SK-N-SH (cell line): ENCODE measurements around the gene CHST15. TPM values are rescaled to one million over a fixed set of nuclear protein-coding genes. Genes with fewer than 3 reads are reported as not detected.

Experiments
- CTCF ChIA-PET: fragments of 300-600, 350-600 bp; formaldehyde crosslinking; extraction: SDS; loops from one replicate; lab custom pipeline; 2021; lab: Yijun Ruan, JAX
- POLR2A ChIA-PET: fragments of 350-600 bp; sonication (Branson Sonifier 250); formaldehyde crosslinking; extraction: SDS; loops from one replicate; lab custom pipeline; 2020; ENCODE audit warnings: antibody characterized with exemption, inconsistent platforms; lab: Yijun Ruan, JAX
- DNase-seq: peaks from one replicate; pipeline ENCODE4 v3.0.0; 2012
- H2AFZ ChIP-seq: fragments of 200-600 bp; sonication (generic); 2 replicates; pipeline ENCODE4 v1.8.1; 2016; ENCODE audit warnings: antibody characterized with exemption, mild to moderate bottlenecking, low read depth
- H3F3A ChIP-seq: fragments of 200-600 bp; sonication (generic); replicated peaks from 2 replicates; pipeline ENCODE3; 2016; ENCODE audit warnings: antibody characterized with exemption, mild to moderate bottlenecking; ENCODE audit not compliant: insufficient read depth
- H3K27ac ChIP-seq, 2 experiments: fragments of 200-500 bp in 1 of 2; fragments of 200-600 bp in 1 of 2; sonication (Bioruptor generic) in 1 of 2; sonication (generic), shearing (Covaris generic) in 1 of 2; 2 replicates each; pipeline versions ENCODE4 v1.5.1 to v1.6.1; 2014 to 2016; ENCODE audit warnings: low read depth in 2 of 2, inconsistent platforms in 1 of 2, low read length in 1 of 2, mild to moderate bottlenecking in 1 of 2, mixed read lengths in 1 of 2
- H3K27me3 ChIP-seq: fragments of 200-600 bp; sonication (generic), shearing (Covaris generic); 2 replicates; pipeline ENCODE4 v1.6.1; 2016; ENCODE audit warnings: mixed run types; ENCODE audit not compliant: insufficient read depth
- H3K36me3 ChIP-seq, 2 experiments: fragments of 200-500 bp in 1 of 2; fragments of 200-600 bp in 1 of 2; sonication (Bioruptor generic) in 1 of 2; sonication (generic) in 1 of 2; replicated peaks in 1 of 2; 2 replicates each; pipeline versions ENCODE3 to v1.5.1; 2014 to 2016; ENCODE audit warnings: low read length in 1 of 2, mild to moderate bottlenecking in 1 of 2; ENCODE audit not compliant: insufficient read depth in 2 of 2, control insufficient read depth in 1 of 2
- H3K4me1 ChIP-seq, 2 experiments: fragments of 200-500 bp in 1 of 2; fragments of 200-600 bp in 1 of 2; sonication (Bioruptor generic) in 1 of 2; sonication (generic), shearing (Covaris generic) in 1 of 2; 2 replicates each; pipeline versions ENCODE4 v1.5.1 to v1.6.1; 2014 to 2016; ENCODE audit warnings: low read depth in 1 of 2, low read length in 1 of 2, mixed run types in 1 of 2; ENCODE audit not compliant: insufficient read depth in 2 of 2, control insufficient read depth in 1 of 2
- H3K4me2 ChIP-seq: fragments of 200-600 bp; sonication (generic), shearing (Covaris generic); 2 replicates; pipeline ENCODE4 v1.6.1; 2017; ENCODE audit warnings: mixed run types
- H3K4me3 ChIP-seq, 2 experiments: fragments of 200-500 bp in 1 of 2; fragments of 200-600 bp in 1 of 2; sonication (Bioruptor generic) in 1 of 2; sonication (generic), shearing (Covaris generic) in 1 of 2; 2 replicates each; pipeline versions ENCODE4 v1.5.1 to v1.8.1; 2014 to 2016; ENCODE audit warnings: low read depth in 2 of 2, inconsistent platforms in 1 of 2, low read length in 1 of 2, mild to moderate bottlenecking in 1 of 2, mixed read lengths in 1 of 2, moderate library complexity in 1 of 2
- H3K79me2 ChIP-seq: fragments of 200-600 bp; sonication (generic); 2 replicates; pipeline ENCODE4 v1.8.1; 2017; ENCODE audit warnings: mild to moderate bottlenecking; ENCODE audit not compliant: insufficient read depth
- H3K9ac ChIP-seq: fragments of 200-600 bp; sonication (generic); 2 replicates; pipeline ENCODE4 v1.6.1; 2017; ENCODE audit warnings: mixed run types
- H3K9me2 ChIP-seq: fragments of 200-600 bp; sonication (generic); 2 replicates; pipeline ENCODE4 v1.6.1; 2017; ENCODE audit warnings: mixed run types
- H3K9me3 ChIP-seq: fragments of 200-600 bp; sonication (generic); 2 replicates; pipeline ENCODE4 v1.6.1; 2017; ENCODE audit warnings: mixed run types, mild to moderate bottlenecking, moderate library complexity
- H4K20me1 ChIP-seq: fragments of 200-600 bp; sonication (generic); 2 replicates; pipeline ENCODE4 v1.6.1; 2017; ENCODE audit warnings: mild to moderate bottlenecking, mixed run types; ENCODE audit not compliant: insufficient read depth
- ELF1 ChIP-seq: IDR thresholded peaks from 2 replicates; pipeline ENCODE4 v1.4.0; 2012
- EP300 ChIP-seq, 2 experiments: IDR thresholded peaks; 2 replicates each; pipeline versions ENCODE4 v1.4.0 to v1.6.1; 2012; ENCODE audit warnings: borderline replicate concordance in 1 of 2, low read depth in 1 of 2, low read length in 1 of 2
- FOXM1 ChIP-seq: IDR thresholded peaks from 2 replicates; pipeline ENCODE4 v1.4.0; 2012; ENCODE audit warnings: low read depth, mild to moderate bottlenecking
- GABPA ChIP-seq: IDR thresholded peaks from 2 replicates; pipeline ENCODE4 v1.4.0; 2012; ENCODE audit warnings: low read depth, mild to moderate bottlenecking
- GATA2 ChIP-seq: sonication (generic); formaldehyde crosslinking; IDR thresholded peaks from 2 replicates; pipeline ENCODE4 v1.5.0; 2020; ENCODE audit warnings: mild to moderate bottlenecking, missing genetic modification reagents
- MEF2A ChIP-seq: IDR thresholded peaks from 2 replicates; pipeline ENCODE4 v1.4.0; 2012; ENCODE audit warnings: low read depth, borderline replicate concordance
- NRF1 ChIP-seq: IDR thresholded peaks from 2 replicates; pipeline ENCODE4 v1.6.1; 2012; ENCODE audit warnings: low read depth, mild to moderate bottlenecking, low read length
- RAD21 ChIP-seq: IDR thresholded peaks from 2 replicates; pipeline ENCODE4 v1.6.1; 2012; ENCODE audit warnings: mild to moderate bottlenecking, low read length
- RFX5 ChIP-seq: IDR thresholded peaks from 2 replicates; pipeline ENCODE4 v1.6.1; 2012; ENCODE audit warnings: mild to moderate bottlenecking, improper control_type of control experiment, low read length
- SIN3A ChIP-seq: IDR thresholded peaks from 2 replicates; pipeline ENCODE4 v1.6.1; 2012; ENCODE audit warnings: low read depth, mild to moderate bottlenecking, low read length, moderate library complexity, borderline replicate concordance
- SMC3 ChIP-seq: IDR thresholded peaks from 2 replicates; pipeline ENCODE4 v1.6.1; 2012; ENCODE audit warnings: low read depth, low read length, improper control_type of control experiment
- TCF12 ChIP-seq: IDR thresholded peaks from 2 replicates; pipeline ENCODE4 v1.4.0; 2012
- TEAD4 ChIP-seq: IDR thresholded peaks from 2 replicates; pipeline ENCODE4 v1.4.0; 2012; ENCODE audit warnings: mild to moderate bottlenecking, borderline replicate concordance; ENCODE audit not compliant: insufficient read depth
- WGBS: methylation state at CpG from one replicate; pipeline ENCODE4 v1.1.6; 2017; ENCODE audit warnings: low lambda C conversion rate; 5-methylcytosine and 5-hydroxymethylcytosine counted together
- polyA plus RNA-seq, 3 experiments: library from polyadenylated mRNA; depleted of rRNA; stranded (reverse); fragments of >200 nt; gene quantifications; 2 replicates each; pipeline ENCODE4 v1.2.3, GENCODE V29; 2012
- TF ChIP-seq, protein P1 (sequence below): IDR thresholded peaks from 2 replicates; pipeline ENCODE4 v1.4.0; 2012; ENCODE audit warnings: low read depth
- TF ChIP-seq, protein P2 (sequence below): IDR thresholded peaks from 2 replicates; pipeline ENCODE4 v1.6.1; 2012; ENCODE audit warnings: mild to moderate bottlenecking, low read depth, low read length, moderate library complexity
- TF ChIP-seq, protein P3 (sequence below): fragments of 150-350 bp; IDR thresholded peaks from 2 replicates; pipeline ENCODE4 v1.6.1; 2017; ENCODE audit warnings: antibody characterized with exemption, low read length, low read depth, borderline replicate concordance

Gene CHST15
- polyA plus RNA-seq, 1 of the 3 experiments (the other 2 are of a cell fraction), result 0.02 TPM

DNA sequence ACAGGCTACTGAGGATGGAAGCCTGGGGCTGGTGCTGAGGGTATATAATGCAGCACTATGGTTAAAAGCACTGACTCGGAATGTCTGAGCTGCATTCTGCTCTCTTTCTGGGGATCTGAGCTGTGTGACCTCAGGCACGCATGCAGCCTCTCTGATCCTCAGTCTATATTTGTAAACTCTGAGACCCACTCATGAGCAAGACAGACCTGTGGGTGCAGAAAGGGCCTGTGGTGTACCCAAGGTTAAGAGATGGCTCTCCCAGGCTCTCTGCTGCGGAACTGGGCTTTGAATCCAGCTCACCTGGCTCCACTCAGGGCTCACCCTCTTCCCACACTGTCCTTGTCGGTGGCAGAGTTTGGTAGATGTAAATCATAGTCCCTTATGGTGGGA is 89.9 kb downstream of the CHST15 start:
- CTCF ChIA-PET, result interaction anchor here (0.6 to 19.4 kb wide), 6 partner anchors 8 to 474 kb away, joined by 3 to 520 read pairs (median 3); no protein-coding TSS in a partner anchor
- H3K9me2 ChIP-seq, result no peaks in the 10 kb centered on the region
- TF ChIP-seq SIN3A (no peak), SMC3 (no peak), GABPA (no peak), TCF12 (no peak), FOXM1 (no peak), RFX5 (no peak), TEAD4 (no peak), GATA2 (CRISPR knock-in tag) (no peak), MEF2A (no peak), ELF1 (no peak)
- TF ChIP-seq, protein P1, sequence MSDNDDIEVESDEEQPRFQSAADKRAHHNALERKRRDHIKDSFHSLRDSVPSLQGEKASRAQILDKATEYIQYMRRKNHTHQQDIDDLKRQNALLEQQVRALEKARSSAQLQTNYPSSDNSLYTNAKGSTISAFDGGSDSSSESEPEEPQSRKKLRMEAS, result no peak
- TF ChIP-seq, protein P2, sequence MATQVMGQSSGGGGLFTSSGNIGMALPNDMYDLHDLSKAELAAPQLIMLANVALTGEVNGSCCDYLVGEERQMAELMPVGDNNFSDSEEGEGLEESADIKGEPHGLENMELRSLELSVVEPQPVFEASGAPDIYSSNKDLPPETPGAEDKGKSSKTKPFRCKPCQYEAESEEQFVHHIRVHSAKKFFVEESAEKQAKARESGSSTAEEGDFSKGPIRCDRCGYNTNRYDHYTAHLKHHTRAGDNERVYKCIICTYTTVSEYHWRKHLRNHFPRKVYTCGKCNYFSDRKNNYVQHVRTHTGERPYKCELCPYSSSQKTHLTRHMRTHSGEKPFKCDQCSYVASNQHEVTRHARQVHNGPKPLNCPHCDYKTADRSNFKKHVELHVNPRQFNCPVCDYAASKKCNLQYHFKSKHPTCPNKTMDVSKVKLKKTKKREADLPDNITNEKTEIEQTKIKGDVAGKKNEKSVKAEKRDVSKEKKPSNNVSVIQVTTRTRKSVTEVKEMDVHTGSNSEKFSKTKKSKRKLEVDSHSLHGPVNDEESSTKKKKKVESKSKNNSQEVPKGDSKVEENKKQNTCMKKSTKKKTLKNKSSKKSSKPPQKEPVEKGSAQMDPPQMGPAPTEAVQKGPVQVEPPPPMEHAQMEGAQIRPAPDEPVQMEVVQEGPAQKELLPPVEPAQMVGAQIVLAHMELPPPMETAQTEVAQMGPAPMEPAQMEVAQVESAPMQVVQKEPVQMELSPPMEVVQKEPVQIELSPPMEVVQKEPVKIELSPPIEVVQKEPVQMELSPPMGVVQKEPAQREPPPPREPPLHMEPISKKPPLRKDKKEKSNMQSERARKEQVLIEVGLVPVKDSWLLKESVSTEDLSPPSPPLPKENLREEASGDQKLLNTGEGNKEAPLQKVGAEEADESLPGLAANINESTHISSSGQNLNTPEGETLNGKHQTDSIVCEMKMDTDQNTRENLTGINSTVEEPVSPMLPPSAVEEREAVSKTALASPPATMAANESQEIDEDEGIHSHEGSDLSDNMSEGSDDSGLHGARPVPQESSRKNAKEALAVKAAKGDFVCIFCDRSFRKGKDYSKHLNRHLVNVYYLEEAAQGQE, result no peak
- TF ChIP-seq, protein P3, sequence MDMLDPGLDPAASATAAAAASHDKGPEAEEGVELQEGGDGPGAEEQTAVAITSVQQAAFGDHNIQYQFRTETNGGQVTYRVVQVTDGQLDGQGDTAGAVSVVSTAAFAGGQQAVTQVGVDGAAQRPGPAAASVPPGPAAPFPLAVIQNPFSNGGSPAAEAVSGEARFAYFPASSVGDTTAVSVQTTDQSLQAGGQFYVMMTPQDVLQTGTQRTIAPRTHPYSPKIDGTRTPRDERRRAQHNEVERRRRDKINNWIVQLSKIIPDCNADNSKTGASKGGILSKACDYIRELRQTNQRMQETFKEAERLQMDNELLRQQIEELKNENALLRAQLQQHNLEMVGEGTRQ, result no peak
- H3K4me3 ChIP-seq, result no peak overlapping the region
- no peak overlapping the region for H2AFZ ChIP-seq
- H3K9me3 ChIP-seq, result no peaks in the 10 kb centered on the region
- peak; percentile 8 for DNase-seq
- H3K9ac ChIP-seq, result no peak overlapping the region
- no peaks in the 10 kb centered on the region for H3K79me2 ChIP-seq
- H3K4me1 ChIP-seq, result no peaks in the 10 kb centered on the region
- no peaks in the 10 kb centered on the region for H3K36me3 ChIP-seq
- POLR2A ChIA-PET, result no interaction called here
- 46% methylated on average over 3 of the region's 4 CpGs for WGBS
- H4K20me1 ChIP-seq, result no peaks in the 10 kb centered on the region
- no peaks in the 10 kb centered on the region for H3F3A ChIP-seq
- no peaks in the 10 kb centered on the region for H3K27me3 ChIP-seq
- H3K27ac ChIP-seq, result no peak overlapping the region
- H3K4me2 ChIP-seq, result no peak overlapping the region

DNA sequence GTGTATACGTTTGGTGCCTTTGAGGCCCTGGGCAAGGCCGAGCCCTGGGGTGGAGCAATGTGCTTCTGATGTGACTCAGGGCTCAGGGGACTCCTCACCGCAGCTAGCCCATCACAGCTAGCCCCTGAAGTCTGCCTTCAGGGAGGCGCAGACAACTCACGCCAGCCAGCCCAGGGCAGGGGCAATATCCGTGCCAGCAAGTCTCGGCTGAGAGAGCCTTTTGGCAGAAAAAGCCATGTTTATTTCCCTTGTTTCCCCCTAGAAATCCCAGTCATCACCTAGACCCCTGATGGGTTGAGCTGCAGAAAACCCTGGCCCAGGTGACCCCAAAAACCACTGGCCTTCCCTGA is 90.4 kb downstream of the CHST15 start:
- no peak for DNase-seq
- H3K9me3 ChIP-seq, result no peaks in the 10 kb centered on the region
- no peaks in the 10 kb centered on the region for H3K9me2 ChIP-seq
- no peak overlapping the region for H3K9ac ChIP-seq
- no peaks in the 10 kb centered on the region for H4K20me1 ChIP-seq
- no peaks in the 10 kb centered on the region for H3K79me2 ChIP-seq
- WGBS, result 65% methylated on average over 6 of the region's 7 CpGs
- CTCF ChIA-PET, result interaction anchor here (0.6 to 19.4 kb wide), 5 partner anchors 8 to 473 kb away, joined by 3 to 520 read pairs (median 3); no protein-coding TSS in a partner anchor
- H3K36me3 ChIP-seq, result no peaks in the 10 kb centered on the region
- no peak for TF ChIP-seq EP300 (IDR thresholded peaks at IDR 0.05; ENCODE audit: borderline replicate concordance in 1 of 2, low read depth in 1 of 2, low read length in 1 of 2)
- no peak for TF ChIP-seq NRF1
- no peak for TF ChIP-seq RAD21
- H3K4me1 ChIP-seq, result no peaks in the 10 kb centered on the region
- H2AFZ ChIP-seq, result no peak overlapping the region
- no peaks in the 10 kb centered on the region for H3F3A ChIP-seq
- H3K4me3 ChIP-seq, result no peak overlapping the region
- no peaks in the 10 kb centered on the region for H3K27me3 ChIP-seq
- POLR2A ChIA-PET, result no interaction called here
- no peak overlapping the region for H3K27ac ChIP-seq
- no peak overlapping the region for H3K4me2 ChIP-seq
